Left lung (tissue), 14 donors: Measurements from ENCODE around the gene SLC6A9. TPM values are rescaled to one million over a fixed set of nuclear protein-coding genes. Genes with fewer than 3 reads are reported as not detected.

Source experiments
- ATAC-seq: fragments of 200-7000 bp; cut with Tn5 transposase; one replicate; pipeline ENCODE4 v1.9.1; 2020; ENCODE audit warnings: moderate library complexity
- DNase-seq, 4 donors: peaks; one replicate each; pipeline ENCODE4 v3.0.0-alpha.2; 2013 to 2020
- H3K27ac ChIP-seq, 2 donors: fragments of 200-600 bp; sonication (generic) in 1 of 2; one replicate each; pipeline versions ENCODE4 v1.5.0 to v1.8.0; 2020 to 2021
- H3K27me3 ChIP-seq, 2 donors: fragments of 200-600 bp; sonication (generic) in 1 of 2; one replicate each; pipeline versions ENCODE4 v1.5.0 to v1.8.0; 2020 to 2021
- H3K36me3 ChIP-seq, 2 donors: fragments of 200-600 bp; sonication (generic) in 1 of 2; one replicate each; pipeline versions ENCODE4 v1.5.0 to v1.8.0; 2020 to 2021
- H3K4me1 ChIP-seq, 2 donors: fragments of 200-600 bp; one replicate each; pipeline ENCODE4 v1.8.0; 2021
- H3K4me3 ChIP-seq, 2 donors: fragments of 200-600 bp; sonication (generic) in 1 of 2; one replicate each; pipeline versions ENCODE4 v1.5.0 to v1.8.0; 2020 to 2021; ENCODE audit warnings: mild to moderate bottlenecking in 1 of 2
- H3K9me3 ChIP-seq, 2 donors: fragments of 200-600 bp; sonication (generic) in 1 of 2; one replicate each; pipeline versions ENCODE4 v1.5.0 to v1.8.0; 2020 to 2021
- CTCF ChIP-seq, 2 donors: fragments of 200-600 bp; sonication (generic) in 1 of 2; IDR thresholded peaks; one replicate each; pipeline versions ENCODE4 v1.5.0 to v1.8.0; 2021; ENCODE audit warnings: antibody characterized with exemption in 2 of 2
- intact Hi-C, 2 donors: fragments of 100-400 bp; cut with DNase I; formaldehyde crosslinking; loops; one replicate each; pipeline versions ENCODE4 v1.11.2 to v1.14.2; 2022
- long read RNA-seq, 12 donors: library from polyadenylated mRNA in 2 of 12; unstranded in 2 of 12; transcript quantifications; one replicate each; pipeline ENCODE4 v2.0.0 and lab custom pipeline, GENCODE V29; 2019 to 2026
- polyA plus RNA-seq, 6 donors: library from polyadenylated mRNA; unstranded; fragments of 120-200 nt; gene quantifications; one replicate each; pipeline ENCODE4 v1.2.1, GENCODE V29; 2013; ENCODE audit not compliant: insufficient read length in 6 of 6
- total RNA-seq, 2 donors: library from RNA; stranded (reverse); fragmentation: NEBNext Ultra II Directional; extraction: Animal tissue kit (Norgen Biotek cat#: 25700); gene quantifications; one replicate each; pipeline ENCODE4 v1.2.1, GENCODE V29; 2021
- donor health status: DM: no; HTN: yes; CAD: no.
- donor health status: DM: no; HTN: no; CAD: no.

Gene SLC6A9
- 10 to 100 TPM; 12.4 to 28.5 TPM for total RNA-seq
- 10 to 100 TPM; 10.9 to 17.6 (median 14.6) TPM for polyA plus RNA-seq
- long read RNA-seq, donor 1, partial matches to known transcripts, result 6 of 6 reads
- long read RNA-seq, donor 1, other reads (novel, unspliced or antisense), result 0 of 6 reads
- long read RNA-seq, donor 2, result 0 reads
- long read RNA-seq, donor 3, partial matches to known transcripts, result 5 of 6 reads
- long read RNA-seq, donor 3, other reads (novel, unspliced or antisense), result 0 of 6 reads
- long read RNA-seq, donor 4, partial matches to known transcripts, result 0 of 1 reads
- long read RNA-seq, donor 4, other reads (novel, unspliced or antisense), result 1 of 1 reads
- long read RNA-seq, donor 5, result 0 reads
- long read RNA-seq, donor 6, partial matches to known transcripts, result 16 of 17 reads
- long read RNA-seq, donor 6, other reads (novel, unspliced or antisense), result 0 of 17 reads
- long read RNA-seq, donor 7, result 0 reads
- long read RNA-seq, donor 8, partial matches to known transcripts, result 0 of 5 reads
- long read RNA-seq, donor 8, other reads (novel, unspliced or antisense), result 0 of 5 reads
- long read RNA-seq, donor 9, result 0 reads
- long read RNA-seq, donor 10, partial matches to known transcripts, result 0 of 1 reads
- long read RNA-seq, donor 10, other reads (novel, unspliced or antisense), result 1 of 1 reads
- long read RNA-seq, donor 11, partial matches to known transcripts, result 39 of 42 reads
- long read RNA-seq, donor 11, other reads (novel, unspliced or antisense), result 0 of 42 reads
- long read RNA-seq, donor 12, partial matches to known transcripts, result 0 of 1 reads
- long read RNA-seq, donor 12, other reads (novel, unspliced or antisense), result 0 of 1 reads

- Histone ChIP-seq H3K4me1 (peaks cover 10 to 37% of the 10 kb centered on the region in 2 donors), H3K27ac (peak within 1 kb of the TSS; percentile 82 to 87), H3K4me3 (peak within 1 kb of the TSS; percentile 86 to 90), H3K9me3 (no peaks in the 10 kb centered on the region), H3K27me3 (peaks cover 0 to 23% of the 10 kb centered on the region in 2 donors), H3K36me3 (no peaks in the 10 kb centered on the region)
- TF ChIP-seq CTCF (IDR thresholded peaks at IDR 0.05), result no peak
- DNase-seq (peak in 3 of 4 donors; percentile 73 to 91 (median 80)), ATAC-seq (peak; percentile 65)
- intact Hi-C loops, result no loop called here
Measured at GRCh38 chr1:44031252-44032169, at the start of gene SLC6A9. TSS of gene SLC6A9 (minus strand) at chr1:44031462. CDS start at chr1:44024277, 7,185 bp downstream.

GRCh38 chr1:44079566-44079965 lies 48.3 kb upstream of the SLC6A9 start:
- DNase-seq, result no peak
- no peaks in the 10 kb centered on the region for H3K4me1 ChIP-seq
- no peak for ATAC-seq
- no peak for TF ChIP-seq CTCF (IDR thresholded peaks at IDR 0.05)
- H3K4me3 ChIP-seq, result no peak overlapping the region
- no peaks in the 10 kb centered on the region for H3K9me3 ChIP-seq
- H3K36me3 ChIP-seq, result no peaks in the 10 kb centered on the region
- H3K27me3 ChIP-seq, result no peaks in the 10 kb centered on the region
- no peak overlapping the region for H3K27ac ChIP-seq
- intact Hi-C loops, result no loop called here

- intact Hi-C loops, result no loop called here
- Histone ChIP-seq H3K27me3 (no peaks in the 10 kb centered on the region), H3K36me3 (no peaks in the 10 kb centered on the region), H3K9me3 (no peaks in the 10 kb centered on the region), H3K4me1 (peaks cover 0 to 10% of the 10 kb centered on the region in 2 donors), H3K27ac (no peak overlapping the region), H3K4me3 (no peak overlapping the region)
- TF ChIP-seq CTCF (IDR thresholded peaks at IDR 0.05), result no peak
- DNase-seq (no peak), ATAC-seq (no peak)
Measured at GRCh38 chr1:44078104-44078503, 46.8 kb upstream of the SLC6A9 start.

- no peaks in the 10 kb centered on the region for H3K27me3 ChIP-seq
- ATAC-seq (no peak), DNase-seq (no peak)
- H3K36me3 ChIP-seq, result no peaks in the 10 kb centered on the region
- intact Hi-C loops, result no loop called here
- H3K27ac ChIP-seq, result no peak overlapping the region
- TF ChIP-seq CTCF (IDR thresholded peaks at IDR 0.05), result no peak
- no peak overlapping the region for H3K4me3 ChIP-seq
- H3K4me1 ChIP-seq, result peaks cover 0 to 17% of the 10 kb centered on the region in 2 donors
- no peaks in the 10 kb centered on the region for H3K9me3 ChIP-seq
Measured at GRCh38 chr1:44077421-44077820, 46.2 kb upstream of the SLC6A9 start.
